LNCAP (cell line): ENCODE data around the gene ABCA7.

Experiments used
- CTCF ChIP-seq: fragments of 450-650 bp; IDR thresholded peaks from 2 replicates; pipeline ENCODE4 v1.5.1; 2017; ENCODE audit warnings: mild to moderate bottlenecking

The ABCA7 gene

GRCh38 chr19:1107661-1108261 is 67.9 kb downstream of the ABCA7 start:
- TF ChIP-seq CTCF: no peak

GRCh38 chr19:1108291-1109031 is 68.6 kb downstream of the ABCA7 start:
- TF ChIP-seq CTCF: no peak

DNA sequence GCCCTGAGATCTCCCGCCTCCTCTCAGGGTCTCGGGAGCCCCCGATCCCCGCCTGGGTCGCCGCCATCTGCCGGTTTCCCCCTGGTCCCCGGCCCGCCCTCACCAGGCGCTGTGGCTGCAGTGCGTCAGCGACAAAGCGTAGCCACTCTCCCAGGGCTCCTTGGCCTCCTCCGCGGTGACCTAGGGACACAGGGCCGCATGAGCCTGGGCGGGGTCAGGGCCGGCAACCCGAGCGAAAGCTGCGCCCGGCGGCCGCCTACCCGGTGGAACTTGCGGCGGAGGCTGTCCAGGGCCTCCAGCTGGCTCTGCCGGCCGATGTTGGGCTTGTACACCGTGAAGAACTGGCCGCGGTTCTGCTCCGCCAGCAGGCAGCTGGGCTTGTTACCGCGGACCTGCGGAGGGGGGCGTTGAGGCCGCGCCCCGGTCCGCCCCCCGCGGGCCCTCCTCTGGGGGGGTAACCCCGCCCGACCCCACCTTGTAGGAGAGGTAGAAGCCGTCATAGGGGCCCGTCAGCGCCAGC is 69.2 kb downstream of the ABCA7 start:
- no peak for TF ChIP-seq CTCF

DNA sequence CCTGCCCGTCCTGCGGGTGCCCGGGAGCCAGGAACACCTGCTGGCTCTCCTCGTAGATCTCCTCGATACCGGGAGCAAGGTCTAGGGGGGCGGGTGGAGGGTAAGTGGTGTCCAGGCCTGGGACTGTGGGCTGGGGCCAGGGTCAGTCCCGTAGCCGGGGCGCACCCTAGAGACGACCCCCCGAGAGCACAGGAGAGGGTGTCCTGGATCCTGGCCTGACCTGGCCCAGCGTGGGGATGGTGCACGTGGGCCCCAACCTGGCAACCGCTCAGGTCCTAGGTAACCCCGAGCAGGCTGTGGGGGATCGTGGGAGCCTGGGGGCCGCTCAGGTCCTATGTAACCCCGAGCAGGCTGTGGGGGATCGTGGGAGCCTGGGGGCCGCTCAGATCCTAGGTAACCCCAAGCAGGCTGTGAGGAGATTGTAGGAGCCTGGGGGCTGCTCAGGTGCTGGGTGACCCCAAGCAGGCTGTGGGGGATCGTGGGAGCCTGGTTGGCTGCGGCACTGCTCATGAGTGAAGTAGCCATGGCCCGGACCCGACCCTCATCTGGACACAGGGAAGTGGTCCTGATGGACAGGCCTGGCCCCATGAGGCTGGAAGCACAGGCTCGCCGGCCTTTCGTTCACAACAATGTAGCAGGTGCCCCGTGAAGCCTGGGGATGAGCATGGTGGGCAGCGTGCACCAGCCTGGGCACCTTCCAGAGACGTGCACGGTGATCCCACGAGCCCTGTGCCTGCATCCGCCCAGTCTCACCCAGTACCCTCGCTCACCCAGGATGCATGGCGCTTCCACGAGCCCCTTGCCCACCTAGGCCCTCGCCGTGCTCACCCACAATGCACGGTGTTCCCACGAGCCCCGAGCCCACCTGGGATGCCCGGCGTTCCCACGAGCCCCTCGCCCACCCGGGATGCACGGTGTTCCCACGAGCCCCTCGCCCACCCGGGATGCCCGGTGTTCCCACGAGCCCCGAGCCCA is 70.1 kb downstream of the ABCA7 start:
- no peak for TF ChIP-seq CTCF

DNA sequence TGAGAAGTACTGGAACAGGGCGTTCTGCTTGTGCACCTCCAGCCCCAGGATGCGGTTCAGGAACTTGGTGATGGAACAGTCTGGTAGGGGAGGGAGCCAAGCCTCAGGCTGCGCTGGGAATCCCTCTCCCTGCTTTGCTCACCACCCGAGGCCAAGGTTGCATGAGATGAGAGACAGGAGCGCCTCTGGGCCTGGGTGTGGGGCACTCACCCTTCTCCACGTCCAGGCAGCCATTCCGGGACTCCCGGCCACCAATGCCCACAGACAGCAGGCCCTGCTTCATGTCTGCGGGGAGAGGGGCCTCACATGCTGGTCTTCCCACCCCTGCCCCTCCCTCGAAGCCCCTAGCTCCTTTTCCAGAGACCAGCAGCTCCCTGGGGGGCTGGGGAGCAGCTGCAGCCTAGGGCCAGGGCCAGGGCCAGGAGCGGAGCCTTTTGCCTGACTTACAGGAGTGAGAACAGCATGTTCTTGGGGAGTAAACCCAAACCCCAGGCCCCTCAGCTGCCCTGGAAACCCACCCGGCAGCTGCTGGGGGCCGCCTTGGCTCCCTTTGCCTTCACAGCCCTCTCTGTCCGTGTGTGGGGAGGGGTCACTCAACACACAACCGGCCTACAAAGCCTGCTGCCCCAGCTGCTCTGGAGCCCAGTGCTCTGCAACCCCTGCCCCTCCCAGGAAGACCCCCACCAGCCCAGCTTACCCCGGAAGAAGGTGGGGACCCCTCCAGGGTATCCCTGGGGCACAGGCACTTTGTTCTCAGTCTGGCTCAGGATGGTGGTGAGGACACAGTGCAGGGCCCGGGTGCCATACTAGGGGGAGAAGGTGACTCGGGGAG is 71.1 kb downstream of the ABCA7 start:
- TF ChIP-seq CTCF: no peak

DNA sequence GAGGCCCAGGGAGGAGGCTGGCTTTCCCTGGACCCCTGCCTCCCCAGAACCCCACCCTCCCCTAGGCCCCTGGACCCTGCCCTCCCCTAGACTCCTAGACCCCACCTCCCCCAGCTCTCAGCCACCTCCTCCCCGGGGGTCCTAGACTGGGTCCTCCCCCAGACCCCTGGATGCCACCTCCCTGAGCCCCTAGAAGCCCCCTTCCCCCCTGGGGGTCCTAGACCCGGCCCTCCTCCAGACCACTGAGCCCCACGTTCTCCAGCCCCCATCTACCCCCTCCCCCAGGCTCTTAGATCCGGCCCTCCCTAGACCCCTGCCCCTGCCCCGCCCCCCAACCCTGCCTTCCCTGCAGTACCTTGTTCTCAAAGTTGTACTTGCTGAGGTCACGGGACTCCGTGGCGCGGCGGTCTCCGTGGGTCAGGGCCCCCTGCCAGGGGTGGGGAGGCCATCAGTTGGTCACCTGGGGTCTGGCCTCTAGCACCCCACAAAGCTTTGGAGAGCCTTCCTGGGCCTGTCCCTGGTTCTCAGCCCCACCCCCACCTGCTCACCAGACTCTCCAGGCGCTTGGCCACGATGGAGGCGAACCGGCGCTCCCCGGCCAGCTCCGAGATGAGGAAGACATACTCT is 71.8 kb downstream of the ABCA7 start:
- no peak for TF ChIP-seq CTCF
